ENCODE data around the gene GRM2.

GRM2 gene

GRCh38 chr3:51706788-51707731 is at the start of gene GRM2:
Gene GRM2, plus strand, starts transcription at chr3:51707068. Its CDS starts 1,916 bp downstream, at chr3:51708984.
- no peak for DNase-seq (ENCODE audit: low read depth)

GRCh38 chr3:51657234-51657633 is 49.6 kb upstream of the GRM2 start:
- DNase-seq (ENCODE audit: low read depth) = no peak

- DNase-seq (ENCODE audit: low read depth) = no peak
Measured at GRCh38 chr3:51659942-51660341, 46.9 kb upstream of the GRM2 start.

- DNase-seq (ENCODE audit: low read depth) = no peak
Measured at GRCh38 chr3:51662456-51662855, 44.4 kb upstream of the GRM2 start.

- no peak for DNase-seq (ENCODE audit: low read depth)
Measured at GRCh38 chr3:51668756-51669155, 38.1 kb upstream of the GRM2 start.

- peak; percentile 72 for DNase-seq (ENCODE audit: low read depth)
Measured at GRCh38 chr3:51669241-51670052, 37.4 kb upstream of the GRM2 start.

- DNase-seq (ENCODE audit: low read depth) = no peak
Measured at GRCh38 chr3:51670053-51670822, 36.6 kb upstream of the GRM2 start.

GRCh38 chr3:51670823-51671733 is 35.8 kb upstream of the GRM2 start, which contains the start of gene TEX264:
Gene TEX264, plus strand, starts transcription at chr3:51671252. Its CDS starts 3,053 bp downstream, at chr3:51674305.
- peak; percentile 86 for DNase-seq (ENCODE audit: low read depth)

- peak; percentile 48 for DNase-seq (ENCODE audit: low read depth)
Measured at GRCh38 chr3:51671734-51672475, 35.0 kb upstream of the GRM2 start.

- no peak for DNase-seq (ENCODE audit: low read depth)
Measured at GRCh38 chr3:51673181-51673801, 33.6 kb upstream of the GRM2 start.

- no peak for DNase-seq (ENCODE audit: low read depth)
Measured at GRCh38 chr3:51673802-51674654, 32.8 kb upstream of the GRM2 start.

- DNase-seq (ENCODE audit: low read depth) = peak; percentile 20
Measured at GRCh38 chr3:51675201-51675611, 31.7 kb upstream of the GRM2 start.

- DNase-seq (ENCODE audit: low read depth) = no peak
Measured at GRCh38 chr3:51676102-51676640, 30.7 kb upstream of the GRM2 start.

- no peak for DNase-seq (ENCODE audit: low read depth)
Measured at GRCh38 chr3:51677358-51677757, 29.5 kb upstream of the GRM2 start.

- DNase-seq (ENCODE audit: low read depth) = no peak
Measured at GRCh38 chr3:51678186-51678585, 28.7 kb upstream of the GRM2 start.

GRCh38 chr3:51678641-51679040 is 28.2 kb upstream of the GRM2 start:
- DNase-seq (ENCODE audit: low read depth) = no peak

GRCh38 chr3:51679318-51679717 is 27.6 kb upstream of the GRM2 start:
- no peak for DNase-seq (ENCODE audit: low read depth)

GRCh38 chr3:51679777-51680176 is 27.1 kb upstream of the GRM2 start:
- no peak for DNase-seq (ENCODE audit: low read depth)

All from activated T-cell treated with anti-CD3 and anti-CD28 coated beads for 24 hours (primary cell).